Limb (tissue), 2 donors: ENCODE measurements around the gene CDCA5.

Experiments used
- DNase-seq, 2 donors: peaks; one replicate each; pipeline ENCODE4 v3.0.0-alpha.2; 2016; ENCODE audit errors: extremely low spot score in 2 of 2

The CDCA5 gene

GRCh38 chr11:65107751-65108468 is 24.1 kb upstream of the CDCA5 start:
- no peak for DNase-seq

- DNase-seq = no peak
These were observed 23.2 kb upstream of the CDCA5 start for GRCh38 chr11:65107078-65107477.

- DNase-seq = no peak
These were observed 20.8 kb upstream of the CDCA5 start for GRCh38 chr11:65104628-65105027.

GRCh38 chr11:65103476-65103875 is 19.6 kb upstream of the CDCA5 start:
- no peak for DNase-seq

- no peak for DNase-seq
These were observed 18.6 kb upstream of the CDCA5 start for GRCh38 chr11:65102142-65103095.

GRCh38 chr11:65100674-65101350 is 17.0 kb upstream of the CDCA5 start:
- no peak for DNase-seq

- DNase-seq = no peak
These were observed 13.1 kb upstream of the CDCA5 start for GRCh38 chr11:65096926-65097325.

GRCh38 chr11:65095974-65096806 is 12.3 kb upstream of the CDCA5 start, which contains the start of gene VPS51:
VPS51 (plus strand) TSS chr11:65096214; CDS start chr11:65096251, 37 bp downstream.
- peak; percentile 87 to 91 for DNase-seq

- DNase-seq = no peak
These were observed 11.6 kb upstream of the CDCA5 start for GRCh38 chr11:65095427-65095826.

- no peak for DNase-seq
These were observed 6.8 kb upstream of the CDCA5 start for GRCh38 chr11:65090628-65091027.

- DNase-seq = no peak
These were observed 5.8 kb upstream of the CDCA5 start for GRCh38 chr11:65089621-65090020.

GRCh38 chr11:65087827-65088226 is 4.0 kb upstream of the CDCA5 start:
- no peak for DNase-seq

- no peak for DNase-seq
These were observed 3.4 kb upstream of the CDCA5 start for GRCh38 chr11:65087216-65087615.

- no peak for DNase-seq
These were observed 3.0 kb upstream of the CDCA5 start for GRCh38 chr11:65086809-65087208.

- DNase-seq = no peak
These were observed 1.6 kb upstream of the CDCA5 start for GRCh38 chr11:65085446-65085845.

- no peak for DNase-seq
These were observed 947 bp upstream of the CDCA5 start for GRCh38 chr11:65084598-65085375.

GRCh38 chr11:65083134-65083833 is 556 bp downstream of the CDCA5 start:
- DNase-seq = no peak

GRCh38 chr11:65078786-65079342 is 5.0 kb downstream of the CDCA5 start:
- DNase-seq = no peak

- DNase-seq = no peak
These were observed 5.7 kb downstream of the CDCA5 start for GRCh38 chr11:65078151-65078550.
